NCI-H748 (cell line): ENCODE results near the gene CYP2U1.
"Not testable (repeated sequence)": the region's sequence is repeated elsewhere in the genome, so short reads cannot be mapped to it uniquely, and the experiment has no call there.

ENCODE experiments used
- DNase-seq: peaks from one replicate; lab custom pipeline; 2025; ENCODE audit not compliant: unreplicated experiment; lab: John Stamatoyannopoulos, UW

Gene CYP2U1

GRCh38 chr4:107930821-107931774, at the start of gene CYP2U1:
TSS of gene CYP2U1 (plus strand) at chr4:107931549. CDS start at chr4:107931644, 95 bp downstream.
- peak; percentile 82 for DNase-seq

- DNase-seq = no peak
Observed at GRCh38 chr4:107885865-107886264, 45.5 kb upstream of the CYP2U1 start.

- DNase-seq = no peak
Observed at GRCh38 chr4:107888237-107888636, 43.1 kb upstream of the CYP2U1 start.

GRCh38 chr4:107890779-107891178, 40.6 kb upstream of the CYP2U1 start:
- no peak for DNase-seq

- no peak for DNase-seq
Observed at GRCh38 chr4:107891299-107891698, 40.0 kb upstream of the CYP2U1 start.

- no peak for DNase-seq
Observed at GRCh38 chr4:107893171-107894137, 37.9 kb upstream of the CYP2U1 start.

- DNase-seq = no peak
Observed at GRCh38 chr4:107894138-107894603, 37.2 kb upstream of the CYP2U1 start.

GRCh38 chr4:107896158-107896645, 35.1 kb upstream of the CYP2U1 start:
- DNase-seq = no peak

GRCh38 chr4:107896646-107897045, 34.7 kb upstream of the CYP2U1 start:
- DNase-seq = no peak

- no peak for DNase-seq
Observed at GRCh38 chr4:107897823-107898222, 33.5 kb upstream of the CYP2U1 start.

- DNase-seq = no peak
Observed at GRCh38 chr4:107900067-107900466, 31.3 kb upstream of the CYP2U1 start.

GRCh38 chr4:107900508-107900907, 30.8 kb upstream of the CYP2U1 start:
- DNase-seq = no peak

GRCh38 chr4:107901213-107901934, 30.0 kb upstream of the CYP2U1 start:
- no peak for DNase-seq

- no peak for DNase-seq
Observed at GRCh38 chr4:107902715-107903114, 28.6 kb upstream of the CYP2U1 start.

GRCh38 chr4:107905082-107905481, 26.3 kb upstream of the CYP2U1 start:
- not testable (repeated sequence) for DNase-seq

GRCh38 chr4:107906458-107907100, 24.8 kb upstream of the CYP2U1 start:
- peak; percentile 75 for DNase-seq

GRCh38 chr4:107908377-107908776, 23.0 kb upstream of the CYP2U1 start:
- DNase-seq = no peak

GRCh38 chr4:107913283-107913899, 18.0 kb upstream of the CYP2U1 start:
- DNase-seq = peak; percentile 44

- DNase-seq = no peak
Observed at GRCh38 chr4:107915220-107915619, 16.1 kb upstream of the CYP2U1 start.

GRCh38 chr4:107916623-107917022, 14.7 kb upstream of the CYP2U1 start:
- no peak for DNase-seq
